K562 (cell line): ENCODE results near the gene VWA8. TPM values are rescaled to one million over a fixed set of nuclear protein-coding genes. Genes with fewer than 3 reads are reported as not detected.

Source experiments
- ATAC-seq: fragments of 200-7000 bp; cut with Tn5 transposase; 3 replicates; pipeline ENCODE4 v1.9.1; 2020; ENCODE audit warnings: moderate library complexity
- BruUV-seq: library from RNA; stranded (reverse); fragments of 400-500 nt; replicated peaks from 2 replicates; lab custom pipeline; 2021; lab: Mats Ljungman, UMichigan
- CTCF ChIA-PET: fragments of 300-600 bp; formaldehyde crosslinking; extraction: SDS; loops from one replicate; lab custom pipeline; 2021; ENCODE audit warnings: low intra/inter-chr PET ratio; lab: Yijun Ruan, JAX
- POLR2A ChIA-PET: fragments of 300-600, 350-650 bp; sonication (Branson Sonifier 250); formaldehyde crosslinking; extraction: SDS; loops from one replicate; lab custom pipeline; 2021; ENCODE audit warnings: antibody characterized with exemption, inconsistent platforms; lab: Yijun Ruan, JAX
- DNase-seq, 4 experiments: peaks; one replicate each; pipeline versions ENCODE4 v3.0.0 to v3.0.0-alpha.2; 2011 to 2018; ENCODE audit warnings: low spot score in 3 of 4, mixed read lengths in 3 of 4; ENCODE audit errors: extremely low read depth in 1 of 4
- FAIRE-seq: peaks from 2 replicates; lab custom pipeline; 2011; peaks lifted over from hg19 to GRCh38; lab: Jason Lieb, UNC
- H2AFZ ChIP-seq: 2 replicates; pipeline ENCODE4 v1.6.0; 2011; ENCODE audit warnings: low read depth, low read length, control low read depth, inconsistent platforms
- H3K27ac ChIP-seq: fragments of 200-600 bp; 3 replicates; pipeline ENCODE4 v1.8.0; 2011; ENCODE audit warnings: low read depth, mild to moderate bottlenecking, control low read depth, inconsistent platforms, low read length, moderate library complexity, mixed read lengths; ENCODE audit errors: extremely low read depth
- H3K27me3 ChIP-seq, 2 experiments: fragments of 300-600 bp in 1 of 2; 2 replicates in 1 of 2; 3 replicates in 1 of 2; pipeline versions ENCODE4 v1.6.0 to v1.8.0; 2011; ENCODE audit warnings: inconsistent platforms in 2 of 2, low read length in 2 of 2, mild to moderate bottlenecking in 1 of 2, mixed read lengths in 1 of 2, moderate library complexity in 1 of 2; ENCODE audit not compliant: control insufficient read depth in 2 of 2, insufficient read depth in 2 of 2
- H3K36me3 ChIP-seq: fragments of 300-600 bp; 3 replicates; pipeline ENCODE4 v1.8.0; 2011; ENCODE audit warnings: mild to moderate bottlenecking, low read length, inconsistent platforms; ENCODE audit not compliant: control insufficient read depth, insufficient read depth
- H3K4me1 ChIP-seq, 2 experiments: fragments of 200-600 bp in 1 of 2; replicated peaks in 1 of 2; 2 replicates in 1 of 2; 3 replicates in 1 of 2; pipeline versions ENCODE4 v1.5.1 to v1.8.0; 2011; ENCODE audit warnings: inconsistent platforms in 2 of 2, low read length in 2 of 2, mild to moderate bottlenecking in 1 of 2, mixed read lengths in 1 of 2, moderate library complexity in 1 of 2; ENCODE audit not compliant: control insufficient read depth in 2 of 2, insufficient read depth in 2 of 2
- H3K4me2 ChIP-seq: 2 replicates; pipeline ENCODE4 v1.6.1; 2011; ENCODE audit warnings: low read length, control low read depth, inconsistent platforms, mixed read lengths; ENCODE audit not compliant: insufficient read depth
- H3K4me3 ChIP-seq: fragments of 200-600 bp; sonication (generic), shearing (Covaris generic); 2 replicates; pipeline ENCODE4 v1.5.1; 2016; ENCODE audit warnings: control low read depth, inconsistent platforms
- H3K79me2 ChIP-seq: fragments of 200-600 bp; 3 replicates; pipeline ENCODE4 v1.8.0; 2011; ENCODE audit warnings: low read length, inconsistent platforms; ENCODE audit not compliant: control insufficient read depth, insufficient read depth
- H3K9ac ChIP-seq, 2 experiments: 2 replicates each; pipeline versions ENCODE4 v1.6.0 to v1.6.1; 2011; ENCODE audit warnings: low read depth in 2 of 2, low read length in 2 of 2, control low read depth in 1 of 2, inconsistent platforms in 1 of 2, mild to moderate bottlenecking in 1 of 2, mixed read lengths in 1 of 2; ENCODE audit not compliant: insufficient read depth in 1 of 2
- H3K9me1 ChIP-seq: one replicate; pipeline ENCODE4 v1.6.0; 2011; ENCODE audit warnings: inconsistent platforms, mild to moderate bottlenecking, low read length, moderate library complexity; ENCODE audit not compliant: control insufficient read depth, insufficient read depth
- H3K9me3 ChIP-seq: replicated peaks from 2 replicates; pipeline ENCODE4 v1.5.1; 2011; ENCODE audit warnings: low read depth, low read length, inconsistent platforms; ENCODE audit not compliant: control insufficient read depth, insufficient read depth
- H4K20me1 ChIP-seq: replicated peaks from 2 replicates; pipeline ENCODE4 v1.6.1; 2011; ENCODE audit warnings: low read length, inconsistent platforms, mixed read lengths; ENCODE audit not compliant: control insufficient read depth, insufficient read depth
- ARID1B ChIP-seq: fragments of 450-650 bp; IDR thresholded peaks from 2 replicates; pipeline ENCODE4 v1.6.1; 2016; ENCODE audit warnings: antibody characterized with exemption, mild to moderate bottlenecking, inconsistent platforms
- ATF3 ChIP-seq, 2 experiments: fragments of 450-650 bp in 1 of 2; sonication (generic) in 1 of 2; formaldehyde crosslinking in 1 of 2; IDR thresholded peaks in 1 of 2; conservative IDR thresholded peaks in 1 of 2; 2 replicates each; pipeline versions ENCODE4 v1.6.1 to v1.8.1; 2016 to 2023; ENCODE audit warnings: mild to moderate bottlenecking in 2 of 2, moderate library complexity in 2 of 2, inconsistent platforms in 1 of 2, missing genetic modification reagents in 1 of 2
- BRCA1 ChIP-seq, 2 experiments: fragments of 450-650 bp in 1 of 2; sonication (generic) in 1 of 2; formaldehyde crosslinking in 1 of 2; IDR thresholded peaks; 2 replicates each; pipeline versions ENCODE4 v1.5.0 to v1.6.1; 2017 to 2020; ENCODE audit warnings: mild to moderate bottlenecking in 1 of 2, missing genetic modification reagents in 1 of 2
- CBFA2T2 ChIP-seq: fragments of 450-650 bp; conservative IDR thresholded peaks from 2 replicates; pipeline ENCODE4 v1.6.1; 2017; ENCODE audit warnings: mild to moderate bottlenecking
- CBFB ChIP-seq: sonication (generic); formaldehyde crosslinking; IDR thresholded peaks from 2 replicates; pipeline ENCODE4 v1.4.0; 2020; ENCODE audit warnings: mild to moderate bottlenecking, missing genetic modification reagents
- CBX1 ChIP-seq: sonication (generic); IDR thresholded peaks from 2 replicates; pipeline ENCODE4 v1.6.1; 2016; ENCODE audit warnings: antibody characterized with exemption, low read depth, mild to moderate bottlenecking
- CTCF ChIP-seq, 3 experiments: IDR thresholded peaks in 2 of 3; conservative IDR thresholded peaks in 1 of 3; 2 replicates each; pipeline ENCODE4 v1.5.1; 2011 to 2012; ENCODE audit warnings: low read length in 3 of 3, mild to moderate bottlenecking in 3 of 3, control low read depth in 2 of 3, improper control_type of control experiment in 1 of 3, inconsistent platforms in 1 of 3, low read depth in 1 of 3, mixed read lengths in 1 of 3, moderate library complexity in 1 of 3; ENCODE audit not compliant: insufficient read depth in 2 of 3
- DPF2 ChIP-seq: fragments of 450-650 bp; IDR thresholded peaks from 2 replicates; pipeline ENCODE4 v1.6.1; 2016
- ELF4 ChIP-seq: fragments of 450-650 bp; formaldehyde crosslinking; IDR thresholded peaks from 2 replicates; pipeline ENCODE4 v1.4.0; 2022; ENCODE audit warnings: missing genetic modification characterization
- FOXK1 ChIP-seq: sonication (generic); formaldehyde crosslinking; IDR thresholded peaks from 2 replicates; pipeline ENCODE4 v1.8.0; 2022; ENCODE audit warnings: missing genetic modification reagents, mild to moderate bottlenecking, borderline replicate concordance
- MCM7 ChIP-seq, 2 experiments: fragments of 450-650 bp; IDR thresholded peaks; 2 replicates each; pipeline ENCODE4 v1.6.1; 2016 to 2018
- NFE2 ChIP-seq: IDR thresholded peaks from 2 replicates; pipeline ENCODE4 v1.6.1; 2014; ENCODE audit warnings: antibody characterized with exemption, low read depth
- NUFIP1 ChIP-seq: fragments of 450-650 bp; IDR thresholded peaks from 2 replicates; pipeline ENCODE4 v1.6.1; 2018; ENCODE audit not compliant: partially characterized antibody
- RFX1 ChIP-seq: fragments of 450-650 bp; IDR thresholded peaks from 2 replicates; pipeline ENCODE4 v1.6.1; 2016; ENCODE audit warnings: mild to moderate bottlenecking, moderate library complexity
- SMARCA4 ChIP-seq: fragments of 450-650 bp; IDR thresholded peaks from 2 replicates; pipeline ENCODE4 v1.6.1; 2016
- SMARCB1 ChIP-seq: IDR thresholded peaks from 2 replicates; pipeline ENCODE4 v1.6.1; 2011; ENCODE audit warnings: improper control_type of control experiment, low read depth; ENCODE audit not compliant: insufficient read length
- SMARCE1 ChIP-seq: fragments of 450-650 bp; IDR thresholded peaks from 2 replicates; pipeline ENCODE4 v1.7.1; 2016; ENCODE audit warnings: mild to moderate bottlenecking
- SP1 ChIP-seq: sonication (generic); formaldehyde crosslinking; IDR thresholded peaks from 2 replicates; pipeline ENCODE4 v1.8.1; 2022; ENCODE audit warnings: mild to moderate bottlenecking, missing genetic modification reagents
- SRF ChIP-seq, 2 experiments: fragments of 250-450, 450-650 bp in 1 of 2; sonication (Bioruptor Pico) in 1 of 2; sonication (generic) in 1 of 2; formaldehyde crosslinking; IDR thresholded peaks; 2 replicates each; pipeline versions ENCODE4 v1.5.0 to v1.5.1; 2020 to 2022; ENCODE audit warnings: mild to moderate bottlenecking in 1 of 2, missing genetic modification reagents in 1 of 2
- TFE3 ChIP-seq: fragments of 450-650 bp; formaldehyde crosslinking; IDR thresholded peaks from 2 replicates; pipeline ENCODE4 v1.4.0; 2020; ENCODE audit warnings: mild to moderate bottlenecking, mixed read lengths
- ZC3H8 ChIP-seq: fragments of 450-650 bp; IDR thresholded peaks from 2 replicates; pipeline ENCODE4 v1.6.1; 2017
- WGBS: fragments of 100-300 bp; shearing (Covaris generic); methylation state at CpG from one replicate; pipeline ENCODE4 v1.1.6; 2016; ENCODE audit warnings: low coverage, mixed read lengths; ENCODE audit not compliant: insufficient coverage; ENCODE audit errors: missing lambda C conversion rate; 5-methylcytosine and 5-hydroxymethylcytosine counted together
- in situ Hi-C: fragments of 300-500 bp; cut with MboI; formaldehyde crosslinking; loops from 4 replicates; pipeline ENCODE4 v1.15.0; 2018; ENCODE audit warnings: inconsistent platforms, mixed read lengths
- intact Hi-C: fragments of 100-400 bp; cut with micrococcal nuclease; formaldehyde crosslinking; loops from 2 replicates; pipeline ENCODE4 v1.14.2; 2022
- polyA plus RNA-seq, 8 experiments: library from polyadenylated mRNA; depleted of rRNA in 4 of 8; stranded (reverse) in 5 of 8; unstranded in 3 of 8; fragments of >200 nt; fragmentation: Nextera tagmentation in 2 of 8; fragmentation: Illumina TruSeq in 1 of 8; extraction: Ambion mirVana in 2 of 8; extraction: Trizol in 1 of 8; gene quantifications; 2 replicates each; pipeline versions ENCODE4 v1.2.1 to v1.2.3, GENCODE V29; 2011 to 2014; ENCODE audit warnings: inconsistent platforms in 1 of 8, missing spikeins in 1 of 8
- total RNA-seq, 7 experiments: library from RNA; depleted of rRNA in 6 of 7; stranded (reverse); fragments of >200 nt in 6 of 7; fragmentation: Illumina TruSeq in 2 of 7; extraction: Trizol in 2 of 7; gene quantifications; 2 replicates each; pipeline versions ENCODE4 v1.2.1 to v1.2.3, GENCODE V29; 2011 to 2021; ENCODE audit warnings: low replicate concordance in 1 of 7

Gene VWA8
- total and polyA plus RNA-seq, 9 of the 15 experiments (the other 6 are each of a cell fraction or from before 2014, with no cell fraction given) = 2.1 to 18.5 (median 13.3) TPM

GRCh38 chr13:41941174-41941573 lies 19.7 kb downstream of the VWA8 start:
- Histone ChIP-seq H3K27me3 (no peaks in the 10 kb centered on the region), H4K20me1 (no peaks in the 10 kb centered on the region), H3K27ac (peak overlapping the region; percentile 10; the same call in 1 of the 3 replicates), H3K4me3 (no peak overlapping the region), H3K79me2 (peaks cover 61% of the 10 kb centered on the region), H3K4me1 (peaks cover 0 to 5% of the 10 kb centered on the region in 2 experiments; a peak in 2 of 5 replicates), H3K9me3 (no peaks in the 10 kb centered on the region), H3K4me2 (no peak overlapping the region), H3K36me3 (peaks cover 9% of the 10 kb centered on the region; the same call in 2 of the 3 replicates), H3K9me1 (no peaks in the 10 kb centered on the region), H3K9ac (no peak overlapping the region), H2AFZ (no peak overlapping the region)
- DNase-seq = peak in 1 of 4 experiments; percentile 46
- FAIRE-seq = peak; percentile 86
- ChIA-PET POLR2A (interaction anchor here (0.6 to 1.7 kb wide), 4 partner anchors 10 to 27 kb away, joined by 3 to 5 read pairs (median 4); no protein-coding TSS in a partner anchor), CTCF (no interaction called here)
- peak; percentile 84 for ATAC-seq
- in situ Hi-C loops (no loop called here), intact Hi-C loops (no loop called here)
- BruUV-seq = no TSS peak
- 15% methylated on average over 5 of the region's 5 CpGs for WGBS
- TF ChIP-seq SMARCA4 = peak; percentile 39; the same call in 1 of the 2 replicates
- TF ChIP-seq CBFB = no peak
- TF ChIP-seq SMARCE1 = peak; percentile 14; the same call in 1 of the 2 replicates
- TF ChIP-seq DPF2 = 0 out of 2 replicates have a peak, but pooled peaks have one; percentile 47
- TF ChIP-seq RFX1 = no peak
- TF ChIP-seq MCM7 (IDR thresholded peaks at IDR 0.05) = no peak
- no peak for TF ChIP-seq NUFIP1
- TF ChIP-seq ATF3 (IDR thresholded peaks at IDR 0.05) = peak; percentile 43; the same call in 1 of the 2 replicates
- TF ChIP-seq ATF3 (CRISPR knock-in tag; conservative IDR thresholded peaks at IDR 0.05) = no peak
- no peak for TF ChIP-seq CBFA2T2
- TF ChIP-seq SP1 = no peak
- no peak for TF ChIP-seq SRF (CRISPR knock-in tag; IDR thresholded peaks at IDR 0.05)
- TF ChIP-seq CTCF (IDR thresholded peaks at IDR 0.05 in 2 of 3, conservative IDR thresholded peaks at IDR 0.05 in 1 of 3; ENCODE audit: insufficient read depth in 2 of 3, low read depth in 1 of 3, low read length in 3 of 3) = no peak
- TF ChIP-seq CBX1 = no peak
- peak; percentile 14 for TF ChIP-seq SMARCB1
- TF ChIP-seq NFE2 = 0 out of 2 replicates have a peak, but pooled peaks have one; percentile 19
- TF ChIP-seq BRCA1 (IDR thresholded peaks at IDR 0.05) = no peak
- TF ChIP-seq BRCA1 (CRISPR knock-in tag; IDR thresholded peaks at IDR 0.05) = no peak
- TF ChIP-seq TFE3 (CRISPR knock-in tag) = no peak
- peak; percentile 32; the same call in 1 of the 2 replicates for TF ChIP-seq ARID1B
- TF ChIP-seq FOXK1 (CRISPR knock-in tag) = no peak
- no peak for TF ChIP-seq ELF4 (CRISPR knock-in tag)
- TF ChIP-seq ZC3H8 = no peak
